ENCODE data around the gene PTPRD.

DNA sequence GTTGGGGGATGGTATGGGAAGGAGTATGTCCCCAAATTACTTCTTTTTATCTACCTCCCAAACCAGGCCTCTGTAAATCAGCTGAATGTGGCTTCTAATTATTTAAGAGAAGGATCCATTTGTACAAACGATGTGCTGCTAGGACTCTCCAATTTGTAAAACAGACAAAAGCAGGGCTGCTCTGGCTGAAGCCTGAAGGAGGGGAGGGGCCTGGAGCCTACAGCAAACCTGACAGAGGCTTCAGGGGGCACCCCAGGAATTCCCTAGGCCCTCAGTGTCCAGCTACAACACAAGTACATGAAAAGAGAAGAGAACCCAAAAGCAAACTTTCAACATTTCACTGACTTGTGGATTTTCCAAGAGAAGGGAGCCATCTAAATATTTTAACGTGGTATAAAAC lies 1873.9 kb downstream of the PTPRD start:
- TF ChIP-seq, protein P1, sequence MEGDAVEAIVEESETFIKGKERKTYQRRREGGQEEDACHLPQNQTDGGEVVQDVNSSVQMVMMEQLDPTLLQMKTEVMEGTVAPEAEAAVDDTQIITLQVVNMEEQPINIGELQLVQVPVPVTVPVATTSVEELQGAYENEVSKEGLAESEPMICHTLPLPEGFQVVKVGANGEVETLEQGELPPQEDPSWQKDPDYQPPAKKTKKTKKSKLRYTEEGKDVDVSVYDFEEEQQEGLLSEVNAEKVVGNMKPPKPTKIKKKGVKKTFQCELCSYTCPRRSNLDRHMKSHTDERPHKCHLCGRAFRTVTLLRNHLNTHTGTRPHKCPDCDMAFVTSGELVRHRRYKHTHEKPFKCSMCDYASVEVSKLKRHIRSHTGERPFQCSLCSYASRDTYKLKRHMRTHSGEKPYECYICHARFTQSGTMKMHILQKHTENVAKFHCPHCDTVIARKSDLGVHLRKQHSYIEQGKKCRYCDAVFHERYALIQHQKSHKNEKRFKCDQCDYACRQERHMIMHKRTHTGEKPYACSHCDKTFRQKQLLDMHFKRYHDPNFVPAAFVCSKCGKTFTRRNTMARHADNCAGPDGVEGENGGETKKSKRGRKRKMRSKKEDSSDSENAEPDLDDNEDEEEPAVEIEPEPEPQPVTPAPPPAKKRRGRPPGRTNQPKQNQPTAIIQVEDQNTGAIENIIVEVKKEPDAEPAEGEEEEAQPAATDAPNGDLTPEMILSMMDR (IDR thresholded peaks at IDR 0.05; ENCODE audit: low read depth, low read length, poor library complexity, severe bottlenecking) = no peak
- TF ChIP-seq EZH2phosphoT487 (IDR thresholded peaks at IDR 0.05; ENCODE audit: borderline replicate concordance, low read length) = no peak

Data from DOHH2 (cell line).